SK-N-DZ (cell line): Measurements from ENCODE around the gene H6PD.

Experiments
- DNase-seq: peaks from one replicate; pipeline ENCODE4 v3.0.0-alpha.2; 2015; ENCODE audit warnings: low spot score

H6PD gene

GRCh38 chr1:9240914-9241820, 6.6 kb downstream of the H6PD start:
- DNase-seq: no peak

- no peak for DNase-seq
Measured at GRCh38 chr1:9241891-9242290, 7.3 kb downstream of the H6PD start.

- no peak for DNase-seq
Measured at GRCh38 chr1:9242338-9242969, 7.9 kb downstream of the H6PD start.

- DNase-seq: no peak
Measured at GRCh38 chr1:9243066-9243739, 8.6 kb downstream of the H6PD start.

- DNase-seq: no peak
Measured at GRCh38 chr1:9244501-9245229, 10.1 kb downstream of the H6PD start.

- no peak for DNase-seq
Measured at GRCh38 chr1:9245230-9245619, 10.7 kb downstream of the H6PD start.

- DNase-seq: no peak
Measured at GRCh38 chr1:9245661-9246060, 11.1 kb downstream of the H6PD start.

GRCh38 chr1:9246215-9246614, 11.6 kb downstream of the H6PD start:
- DNase-seq: no peak

GRCh38 chr1:9246841-9247785, 12.5 kb downstream of the H6PD start:
- no peak for DNase-seq

GRCh38 chr1:9247894-9248293, 13.3 kb downstream of the H6PD start:
- DNase-seq: no peak

- DNase-seq: no peak
Measured at GRCh38 chr1:9248341-9249262, 14.0 kb downstream of the H6PD start.

GRCh38 chr1:9249263-9249533, 14.6 kb downstream of the H6PD start:
- DNase-seq: no peak

- DNase-seq: peak; percentile 20
Measured at GRCh38 chr1:9249534-9250410, 15.2 kb downstream of the H6PD start.

GRCh38 chr1:9250411-9251381, 16.1 kb downstream of the H6PD start:
- DNase-seq: no peak

GRCh38 chr1:9251501-9251900, 16.9 kb downstream of the H6PD start:
- DNase-seq: no peak

- DNase-seq: no peak
Measured at GRCh38 chr1:9253004-9253403, 18.4 kb downstream of the H6PD start.

GRCh38 chr1:9253453-9254105, 19.0 kb downstream of the H6PD start:
- DNase-seq: no peak
